H1 (cell line): ENCODE measurements around the gene CRAT. TPM values are rescaled to one million over a fixed set of nuclear protein-coding genes. Genes with fewer than 3 reads are reported as not detected.
A peak's percentile ranks its signal among the peaks of the same experiment; 100 is the strongest.

Experiments
- CTCF ChIA-PET: fragments of 300-600 bp; sonication (Branson Sonifier 250); formaldehyde crosslinking; loops from one replicate; lab custom pipeline; 2021; ENCODE audit not compliant: partially characterized antibody; lab: Charles Lee
- POLR2A ChIA-PET: fragments of 300-600 bp; sonication (Branson Sonifier 250); formaldehyde crosslinking; loops from one replicate; lab custom pipeline; 2021; ENCODE audit warnings: inconsistent platforms; ENCODE audit not compliant: partially characterized antibody; lab: Charles Lee
- DNase-seq, 2 experiments: peaks; one replicate each; pipeline versions ENCODE4 v3.0.0 to v3.0.0-alpha.2; 2010 to 2022; ENCODE audit warnings: low spot score in 2 of 2, low read depth in 1 of 2, mixed read lengths in 1 of 2
- FAIRE-seq: peaks from 2 replicates; lab custom pipeline; 2011; peaks lifted over from hg19 to GRCh38; lab: Jason Lieb, UNC
- H2AFZ ChIP-seq: 2 replicates; pipeline ENCODE4 v1.8.1; 2012; ENCODE audit warnings: low read length, inconsistent platforms
- H2AK5ac ChIP-seq: 2 replicates; pipeline ENCODE4 v1.6.1; 2013; ENCODE audit warnings: low read depth, low read length
- H2BK120ac ChIP-seq: replicated peaks from 2 replicates; pipeline ENCODE3; 2013; ENCODE audit warnings: low read depth, low read length, inconsistent platforms
- H2BK12ac ChIP-seq: 2 replicates; pipeline ENCODE4 v1.6.1; 2013; ENCODE audit warnings: low read depth, low read length
- H2BK15ac ChIP-seq: 2 replicates; pipeline ENCODE4 v1.6.1; 2013; ENCODE audit warnings: low read length
- H2BK20ac ChIP-seq: 2 replicates; pipeline ENCODE4 v1.6.1; 2013; ENCODE audit warnings: low read length
- H2BK5ac ChIP-seq: 2 replicates; pipeline ENCODE4 v1.6.1; 2013; ENCODE audit warnings: low read depth, low read length
- H3K14ac ChIP-seq: 2 replicates; pipeline ENCODE4 v1.6.1; 2013; ENCODE audit warnings: inconsistent platforms; ENCODE audit not compliant: insufficient read length
- H3K18ac ChIP-seq: 2 replicates; pipeline ENCODE4 v1.6.1; 2013; ENCODE audit warnings: low read length; ENCODE audit errors: extremely low read depth
- H3K23ac ChIP-seq: 2 replicates; pipeline ENCODE4 v1.6.1; 2013; ENCODE audit warnings: inconsistent platforms; ENCODE audit not compliant: insufficient read length
- H3K23me2 ChIP-seq: 2 replicates; pipeline ENCODE4 v1.6.1; 2013; ENCODE audit warnings: low read depth, low read length
- H3K27ac ChIP-seq: 2 replicates; pipeline ENCODE4 v1.6.1; 2011; ENCODE audit warnings: low read depth, low read length, inconsistent platforms
- H3K27me3 ChIP-seq, 4 experiments: replicated peaks in 1 of 4; 1 replicate in 1 of 4; 2 replicates in 3 of 4; pipeline versions ENCODE4 v1.6.1 to v1.8.1; 2011 to 2013; ENCODE audit warnings: low read length in 3 of 4, mild to moderate bottlenecking in 3 of 4, inconsistent platforms in 2 of 4, mixed read lengths in 2 of 4, moderate library complexity in 1 of 4; ENCODE audit not compliant: control insufficient read depth in 3 of 4, insufficient read depth in 3 of 4; ENCODE audit errors: extremely low read depth in 1 of 4
- H3K36me3 ChIP-seq, 4 experiments: 2 replicates each; pipeline versions ENCODE4 v1.6.1 to v1.8.1; 2011 to 2013; ENCODE audit warnings: mild to moderate bottlenecking in 4 of 4, low read length in 3 of 4, moderate library complexity in 2 of 4, control low read depth in 1 of 4, inconsistent platforms in 1 of 4; ENCODE audit not compliant: insufficient read depth in 4 of 4, control insufficient read depth in 2 of 4
- H3K4ac ChIP-seq: replicated peaks from 2 replicates; pipeline ENCODE3; 2013; ENCODE audit warnings: low read length, low read depth, mixed read lengths, inconsistent platforms; ENCODE audit not compliant: insufficient read length
- H3K4me1 ChIP-seq, 4 experiments: replicated peaks in 1 of 4; 1 replicate in 1 of 4; 2 replicates in 3 of 4; pipeline versions ENCODE4 v1.6.1 to v1.8.1; 2011 to 2013; ENCODE audit warnings: low read length in 3 of 4, inconsistent platforms in 2 of 4, mixed read lengths in 1 of 4; ENCODE audit not compliant: insufficient read depth in 4 of 4, control insufficient read depth in 3 of 4
- H3K4me2 ChIP-seq, 2 experiments: 2 replicates each; pipeline versions ENCODE4 v1.6.1 to v1.8.1; 2011 to 2013; ENCODE audit warnings: low read depth in 2 of 2, low read length in 2 of 2, control low read depth in 1 of 2, inconsistent platforms in 1 of 2, mild to moderate bottlenecking in 1 of 2; ENCODE audit not compliant: insufficient read depth in 1 of 2
- H3K4me3 ChIP-seq, 4 experiments: fragments of 200-600, 300-600 bp in 1 of 4; sonication (generic), shearing (Covaris generic), sonication (Bioruptor Twin) in 1 of 4; 2 replicates each; pipeline versions ENCODE4 v1.5.1 to v1.8.1; 2011 to 2016; ENCODE audit warnings: low read length in 4 of 4, low read depth in 3 of 4, control low read depth in 2 of 4, inconsistent platforms in 2 of 4, mild to moderate bottlenecking in 2 of 4, mixed read lengths in 1 of 4, moderate library complexity in 1 of 4; ENCODE audit not compliant: insufficient read depth in 2 of 4; ENCODE audit errors: extremely low read depth in 1 of 4
- H3K56ac ChIP-seq: replicated peaks from 2 replicates; pipeline ENCODE3; 2013; ENCODE audit warnings: low read depth, mild to moderate bottlenecking, mixed read lengths, low read length, inconsistent platforms; ENCODE audit not compliant: insufficient read length
- H3K79me1 ChIP-seq: 2 replicates; pipeline ENCODE4 v1.6.1; 2013; ENCODE audit warnings: low read depth, low read length, control low read depth
- H3K79me2 ChIP-seq, 2 experiments: 2 replicates each; pipeline versions ENCODE4 v1.6.1 to v1.8.1; 2012 to 2013; ENCODE audit warnings: low read length in 2 of 2, mild to moderate bottlenecking in 2 of 2, inconsistent platforms in 1 of 2; ENCODE audit not compliant: insufficient read depth in 2 of 2, control insufficient read depth in 1 of 2
- H3K9ac ChIP-seq, 4 experiments: replicated peaks in 1 of 4; 1 replicate in 1 of 4; 2 replicates in 3 of 4; pipeline versions ENCODE4 v1.6.1 to v1.8.1; 2011 to 2013; ENCODE audit warnings: low read depth in 3 of 4, low read length in 3 of 4, control low read depth in 2 of 4, mild to moderate bottlenecking in 2 of 4, moderate library complexity in 2 of 4, inconsistent platforms in 1 of 4; ENCODE audit errors: extremely low read depth in 1 of 4
- H3K9me3 ChIP-seq, 2 experiments: 2 replicates each; pipeline versions ENCODE4 v1.6.1 to v1.8.1; 2012 to 2013; ENCODE audit warnings: mild to moderate bottlenecking in 2 of 2, moderate library complexity in 2 of 2, control low read depth in 1 of 2, inconsistent platforms in 1 of 2, low read depth in 1 of 2, low read length in 1 of 2, mixed read lengths in 1 of 2; ENCODE audit not compliant: insufficient read depth in 2 of 2
- H4K20me1 ChIP-seq, 2 experiments: replicated peaks in 1 of 2; 2 replicates each; pipeline versions ENCODE3 to v1.8.1; 2011 to 2013; ENCODE audit warnings: inconsistent platforms in 2 of 2, low read length in 2 of 2, mild to moderate bottlenecking in 1 of 2; ENCODE audit not compliant: insufficient read depth in 2 of 2, control insufficient read depth in 1 of 2
- H4K5ac ChIP-seq: 2 replicates; pipeline ENCODE4 v1.6.1; 2013; ENCODE audit warnings: low read length, low read depth, mixed read lengths, inconsistent platforms; ENCODE audit not compliant: insufficient read length
- H4K8ac ChIP-seq: 2 replicates; pipeline ENCODE4 v1.8.0; 2013; ENCODE audit warnings: mild to moderate bottlenecking, moderate library complexity, low read length, inconsistent platforms; ENCODE audit not compliant: insufficient read depth; ENCODE audit errors: extremely low read depth
- H4K91ac ChIP-seq: replicated peaks from 2 replicates; pipeline ENCODE3; 2013; ENCODE audit warnings: low read length, mixed read lengths, inconsistent platforms; ENCODE audit not compliant: insufficient read length
- CHD1 ChIP-seq: IDR thresholded peaks from 2 replicates; pipeline ENCODE4 v1.6.1; 2012; ENCODE audit warnings: low read depth, low read length, improper control_type of control experiment
- EGR1 ChIP-seq: IDR thresholded peaks from 2 replicates; pipeline ENCODE4 v1.6.1; 2011; ENCODE audit warnings: low read depth, low read length, borderline replicate concordance
- GTF2F1 ChIP-seq: IDR thresholded peaks from 2 replicates; pipeline ENCODE4 v1.6.1; 2012; ENCODE audit warnings: low read depth, low read length, improper control_type of control experiment, borderline replicate concordance
- HDAC6 ChIP-seq: IDR thresholded peaks from one replicate; pipeline ENCODE4 v1.7.1; 2012; ENCODE audit warnings: low read depth, mild to moderate bottlenecking, inconsistent platforms, low read length, moderate library complexity
- KDM1A ChIP-seq: fragments of 200-600, 300-600 bp; sonication (generic); IDR thresholded peaks from 2 replicates; pipeline ENCODE4 v1.7.1; 2016; ENCODE audit warnings: mild to moderate bottlenecking, low read length, borderline replicate concordance
- KDM4A ChIP-seq: IDR thresholded peaks from one replicate; pipeline ENCODE4 v1.7.1; 2012; ENCODE audit warnings: low read depth, mild to moderate bottlenecking, moderate library complexity, low read length, inconsistent platforms; ENCODE audit not compliant: severe bottlenecking
- MAX ChIP-seq: IDR thresholded peaks from 2 replicates; pipeline ENCODE4 v1.6.1; 2012; ENCODE audit warnings: inconsistent platforms
- NANOG ChIP-seq: IDR thresholded peaks from 2 replicates; pipeline ENCODE4 v1.6.1; 2011; ENCODE audit warnings: low read length, low read depth, mild to moderate bottlenecking, inconsistent platforms; ENCODE audit not compliant: insufficient read depth, poor library complexity, severe bottlenecking
- RNF2 ChIP-seq: fragments of 200-900, 300-1000 bp; sonication (generic); IDR thresholded peaks from 2 replicates; pipeline ENCODE4 v1.7.1; 2016; ENCODE audit warnings: borderline replicate concordance, low read depth, mild to moderate bottlenecking, antibody characterized with exemption, low read length; ENCODE audit not compliant: poor library complexity, severe bottlenecking; ENCODE audit errors: missing control alignments
- SIX5 ChIP-seq: IDR thresholded peaks from 2 replicates; pipeline ENCODE4 v1.6.1; 2011; ENCODE audit warnings: mild to moderate bottlenecking, low read depth, low read length
- SP4 ChIP-seq: IDR thresholded peaks from 2 replicates; pipeline ENCODE4 v1.6.1; 2012; ENCODE audit warnings: low read length, inconsistent platforms
- TAF1 ChIP-seq: IDR thresholded peaks from 2 replicates; pipeline ENCODE4 v1.6.1; 2011; ENCODE audit warnings: mild to moderate bottlenecking, low read depth, low read length
- TAF7 ChIP-seq: optimal IDR thresholded peaks from 2 replicates; pipeline ENCODE3; 2011; ENCODE audit warnings: low read depth, mild to moderate bottlenecking, inconsistent platforms, low read length, moderate library complexity, borderline replicate concordance
- TCF12 ChIP-seq: IDR thresholded peaks from 2 replicates; pipeline ENCODE4 v1.6.1; 2011; ENCODE audit warnings: low read depth, mild to moderate bottlenecking, low read length
- WGBS, 2 experiments: shearing (Covaris generic) in 1 of 2; methylation state at CpG; one replicate each; pipeline versions ENCODE4 v1.1.6 to v1.1.7; 2013 to 2015; ENCODE audit warnings: low lambda C conversion rate in 2 of 2, mixed read lengths in 2 of 2, inconsistent platforms in 1 of 2, low coverage in 1 of 2, missing lambda C conversion rate in 1 of 2; ENCODE audit not compliant: insufficient replicate concordance in 2 of 2, insufficient coverage in 1 of 2, insufficient read length in 1 of 2; ENCODE audit errors: extremely low coverage in 1 of 2, missing lambda C conversion rate in 1 of 2; 5-methylcytosine and 5-hydroxymethylcytosine counted together
- polyA plus RNA-seq, 7 experiments: library from polyadenylated mRNA; depleted of rRNA in 3 of 7; stranded (reverse) in 5 of 7; unstranded in 2 of 7; fragments of >200 nt in 5 of 7; fragments of 200-250 nt in 2 of 7; gene quantifications; 1 replicate in 5 of 7; 2 replicates in 1 of 7; 4 replicates in 1 of 7; pipeline versions ENCODE4 v1.2.1 to v1.2.3, GENCODE V29; 2011 to 2013; ENCODE audit warnings: missing spikeins in 2 of 7, mixed read lengths in 2 of 7
- total RNA-seq: library from RNA; stranded (reverse); fragmentation: NEBNext Ultra II Directional; extraction: Animal tissue kit (Norgen Biotek cat#: 25700); gene quantifications from 2 replicates; pipeline ENCODE4 v1.2.1, GENCODE V29; 2021

CRAT gene
- total and polyA plus RNA-seq, 2 of the 8 experiments (the other 6 are each of a cell fraction or from before 2014, with no cell fraction given): 8.2 to 17.3 TPM

DNA sequence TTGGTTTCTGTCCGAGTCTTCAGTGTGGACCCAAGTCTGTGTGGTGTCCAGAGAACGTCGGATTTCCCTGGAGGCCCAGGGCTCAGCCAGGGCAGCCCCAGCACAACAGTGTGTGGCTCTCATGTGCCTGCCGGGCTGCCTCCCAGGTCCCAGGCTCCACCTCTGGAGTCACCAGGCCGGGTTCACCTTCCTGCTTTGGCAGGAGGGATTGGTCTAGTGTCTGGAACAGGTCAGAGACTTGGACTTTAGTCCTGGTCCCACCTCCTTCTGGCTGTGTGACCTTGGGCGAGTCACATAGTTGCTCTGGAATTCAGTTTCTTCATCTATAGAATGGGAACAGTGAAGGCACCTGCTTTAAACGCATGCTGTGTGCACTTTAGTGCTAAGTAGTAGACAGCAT is 26.5 kb downstream of the CRAT start:
- peaks cover 0 to 9% (median 5%) of the 10 kb centered on the region in 4 experiments; a peak in 6 of 7 replicates for H3K4me1 ChIP-seq
- peaks cover 7 to 29% (median 19%) of the 10 kb centered on the region in 4 experiments for H3K36me3 ChIP-seq
- peaks cover 8 to 40% of the 10 kb centered on the region in 2 experiments; a peak in 3 of 4 replicates for H3K79me2 ChIP-seq
- DNase-seq (no peak), FAIRE-seq (no peak)
- POLR2A ChIA-PET: interaction anchor here (0.6 to 3.9 kb wide), 4 partner anchors 9 to 783 kb away, joined by 3 to 27 read pairs (median 4); no protein-coding TSS in a partner anchor
- H2BK20ac ChIP-seq: no peak overlapping the region
- no peak overlapping the region for H4K5ac ChIP-seq
- no peak overlapping the region for H2BK15ac ChIP-seq
- H3K4me2 ChIP-seq: no peak overlapping the region
- no peak overlapping the region for H2BK120ac ChIP-seq
- H4K91ac ChIP-seq: no peak overlapping the region
- H3K9me3 ChIP-seq: no peaks in the 10 kb centered on the region
- no peak overlapping the region for H3K56ac ChIP-seq
- no peak overlapping the region for H3K27ac ChIP-seq
- no peak overlapping the region for H2AK5ac ChIP-seq
- peaks cover 8% of the 10 kb centered on the region for H3K23me2 ChIP-seq
- CTCF ChIA-PET: interaction anchor here (0.9 to 2.2 kb wide), 2 partner anchors 14 to 17 kb away, joined by 4 to 9 read pairs; no protein-coding TSS in a partner anchor
- H3K27me3 ChIP-seq: no peaks in the 10 kb centered on the region
- no peak overlapping the region for H2AFZ ChIP-seq
- no peak overlapping the region for H3K4ac ChIP-seq
- WGBS, 2 experiments: 83% methylated on average over 7 of the region's 7 CpGs; no CpG with 5 or more reads in 1 of the 2 experiments
- 0 out of 7 replicates have a peak overlapping the region, but pooled peaks of 1 of the 4 experiments have one; percentile 8 for H3K9ac ChIP-seq
- no peak overlapping the region for H3K4me3 ChIP-seq
- H2BK12ac ChIP-seq: no peak overlapping the region
- H3K18ac ChIP-seq: no peak overlapping the region
- no peak overlapping the region for H4K8ac ChIP-seq
- H3K79me1 ChIP-seq: peaks cover 27% of the 10 kb centered on the region
- no peak overlapping the region for H3K14ac ChIP-seq
- no peak overlapping the region for H2BK5ac ChIP-seq
- H3K23ac ChIP-seq: no peak overlapping the region
- peaks cover 7 to 22% of the 10 kb centered on the region in 2 experiments for H4K20me1 ChIP-seq
- TF ChIP-seq GTF2F1 (no peak), TAF1 (no peak), EGR1 (no peak), KDM1A (no peak), MAX (no peak), KDM4A (no peak), NANOG (no peak), TCF12 (no peak), SP4 (no peak), HDAC6 (no peak), RNF2 (no peak), CHD1 (no peak), SIX5 (no peak), TAF7 (no peak)
